Muscle layer of duodenum (tissue), 2 donors: ENCODE results near the gene COL23A1.

Experiments used
- H3K27ac ChIP-seq: one replicate; pipeline ENCODE4 v1.7.0; 2013; ENCODE audit warnings: mild to moderate bottlenecking, low read length
- H3K27me3 ChIP-seq: one replicate; pipeline ENCODE4 v1.7.0; 2013; ENCODE audit warnings: low read depth, mild to moderate bottlenecking, control low read depth, low read length
- H3K36me3 ChIP-seq, 2 donors: one replicate each; pipeline ENCODE4 v1.7.0; 2013; ENCODE audit warnings: low read length in 2 of 2, control low read depth in 1 of 2, mild to moderate bottlenecking in 1 of 2; ENCODE audit not compliant: insufficient read depth in 2 of 2, control insufficient read depth in 1 of 2
- H3K4me1 ChIP-seq, 2 donors: one replicate each; pipeline ENCODE4 v1.7.0; 2013; ENCODE audit warnings: low read length in 2 of 2, mild to moderate bottlenecking in 2 of 2, control low read depth in 1 of 2, moderate library complexity in 1 of 2; ENCODE audit not compliant: insufficient read depth in 2 of 2, control insufficient read depth in 1 of 2
- H3K4me3 ChIP-seq, 2 donors: one replicate each; pipeline ENCODE4 v1.7.0; 2013; ENCODE audit warnings: low read length in 2 of 2, low read depth in 1 of 2, mild to moderate bottlenecking in 1 of 2
- H3K9me3 ChIP-seq, 2 donors: one replicate each; pipeline ENCODE4 v1.7.0; 2013; ENCODE audit warnings: low read length in 2 of 2, control low read depth in 1 of 2, mild to moderate bottlenecking in 1 of 2; ENCODE audit not compliant: control insufficient read depth in 1 of 2
- donor health status: healthy.

Gene COL23A1

GRCh38 chr5:178435321-178436238 is 154.6 kb downstream of the COL23A1 start:
- no peak overlapping the region for H3K4me3 ChIP-seq
- no peak overlapping the region for H3K27ac ChIP-seq
- H3K36me3 ChIP-seq, result no peaks in the 10 kb centered on the region
- H3K9me3 ChIP-seq, result peaks cover 0 to 7% of the 10 kb centered on the region in 2 donors
- H3K27me3 ChIP-seq, result no peaks in the 10 kb centered on the region
- H3K4me1 ChIP-seq, result no peaks in the 10 kb centered on the region

- H3K4me1 ChIP-seq, result no peaks in the 10 kb centered on the region
- H3K27me3 ChIP-seq, result no peaks in the 10 kb centered on the region
- H3K9me3 ChIP-seq, result peaks cover 0 to 7% of the 10 kb centered on the region in 2 donors
- no peak overlapping the region for H3K4me3 ChIP-seq
- no peaks in the 10 kb centered on the region for H3K36me3 ChIP-seq
- no peak overlapping the region for H3K27ac ChIP-seq
Measured at GRCh38 chr5:178434851-178435250, 155.3 kb downstream of the COL23A1 start.

GRCh38 chr5:178434016-178434761 is 156.0 kb downstream of the COL23A1 start:
- no peak overlapping the region for H3K27ac ChIP-seq
- H3K4me3 ChIP-seq, result no peak overlapping the region
- H3K9me3 ChIP-seq, result peaks cover 0 to 7% of the 10 kb centered on the region in 2 donors
- no peaks in the 10 kb centered on the region for H3K36me3 ChIP-seq
- H3K4me1 ChIP-seq, result no peaks in the 10 kb centered on the region
- no peaks in the 10 kb centered on the region for H3K27me3 ChIP-seq

- H3K27me3 ChIP-seq, result no peaks in the 10 kb centered on the region
- no peaks in the 10 kb centered on the region for H3K4me1 ChIP-seq
- peaks cover 0 to 7% of the 10 kb centered on the region in 2 donors for H3K9me3 ChIP-seq
- no peak overlapping the region for H3K4me3 ChIP-seq
- H3K36me3 ChIP-seq, result no peaks in the 10 kb centered on the region
- H3K27ac ChIP-seq, result no peak overlapping the region
Measured at GRCh38 chr5:178433273-178433775, 156.9 kb downstream of the COL23A1 start.

GRCh38 chr5:178432421-178433272 is 157.5 kb downstream of the COL23A1 start:
- H3K4me3 ChIP-seq, result no peak overlapping the region
- no peaks in the 10 kb centered on the region for H3K27me3 ChIP-seq
- H3K36me3 ChIP-seq, result no peaks in the 10 kb centered on the region
- no peak overlapping the region for H3K27ac ChIP-seq
- H3K4me1 ChIP-seq, result no peaks in the 10 kb centered on the region
- peaks cover 0 to 7% of the 10 kb centered on the region in 2 donors for H3K9me3 ChIP-seq

- Histone ChIP-seq H3K27me3 (no peaks in the 10 kb centered on the region), H3K27ac (no peak overlapping the region)
Measured at GRCh38 chr5:178431782-178432165, 158.4 kb downstream of the COL23A1 start.

GRCh38 chr5:178431063-178431781 is 159.0 kb downstream of the COL23A1 start:
- Histone ChIP-seq H3K27ac (no peak overlapping the region), H3K4me3 (no peak overlapping the region), H3K27me3 (no peaks in the 10 kb centered on the region), H3K36me3 (no peaks in the 10 kb centered on the region), H3K9me3 (peaks cover 0 to 7% of the 10 kb centered on the region in 2 donors), H3K4me1 (no peaks in the 10 kb centered on the region)

More at GRCh38 chr5:178431782-178432165, 158.4 kb downstream of the COL23A1 start:
- H3K4me1 ChIP-seq, result no peaks in the 10 kb centered on the region
- no peaks in the 10 kb centered on the region for H3K36me3 ChIP-seq
- H3K9me3 ChIP-seq, result peaks cover 0 to 7% of the 10 kb centered on the region in 2 donors
- H3K4me3 ChIP-seq, result no peak overlapping the region

- no peaks in the 10 kb centered on the region for H3K36me3 ChIP-seq
- no peak overlapping the region for H3K27ac ChIP-seq
- H3K9me3 ChIP-seq, result peaks cover 0 to 7% of the 10 kb centered on the region in 2 donors
- H3K27me3 ChIP-seq, result no peaks in the 10 kb centered on the region
- no peak overlapping the region for H3K4me3 ChIP-seq
- no peaks in the 10 kb centered on the region for H3K4me1 ChIP-seq
Measured at GRCh38 chr5:178430186-178431062, 159.8 kb downstream of the COL23A1 start.

- H3K36me3 ChIP-seq, result no peaks in the 10 kb centered on the region
- H3K9me3 ChIP-seq, result peaks cover 0 to 7% of the 10 kb centered on the region in 2 donors
- no peak overlapping the region for H3K27ac ChIP-seq
- H3K4me1 ChIP-seq, result no peaks in the 10 kb centered on the region
- H3K27me3 ChIP-seq, result no peaks in the 10 kb centered on the region
- H3K4me3 ChIP-seq, result no peak overlapping the region
Measured at GRCh38 chr5:178429491-178430185, 160.6 kb downstream of the COL23A1 start.
